Measurements from ENCODE around the gene TMEFF1.

The TMEFF1 gene

DNA sequence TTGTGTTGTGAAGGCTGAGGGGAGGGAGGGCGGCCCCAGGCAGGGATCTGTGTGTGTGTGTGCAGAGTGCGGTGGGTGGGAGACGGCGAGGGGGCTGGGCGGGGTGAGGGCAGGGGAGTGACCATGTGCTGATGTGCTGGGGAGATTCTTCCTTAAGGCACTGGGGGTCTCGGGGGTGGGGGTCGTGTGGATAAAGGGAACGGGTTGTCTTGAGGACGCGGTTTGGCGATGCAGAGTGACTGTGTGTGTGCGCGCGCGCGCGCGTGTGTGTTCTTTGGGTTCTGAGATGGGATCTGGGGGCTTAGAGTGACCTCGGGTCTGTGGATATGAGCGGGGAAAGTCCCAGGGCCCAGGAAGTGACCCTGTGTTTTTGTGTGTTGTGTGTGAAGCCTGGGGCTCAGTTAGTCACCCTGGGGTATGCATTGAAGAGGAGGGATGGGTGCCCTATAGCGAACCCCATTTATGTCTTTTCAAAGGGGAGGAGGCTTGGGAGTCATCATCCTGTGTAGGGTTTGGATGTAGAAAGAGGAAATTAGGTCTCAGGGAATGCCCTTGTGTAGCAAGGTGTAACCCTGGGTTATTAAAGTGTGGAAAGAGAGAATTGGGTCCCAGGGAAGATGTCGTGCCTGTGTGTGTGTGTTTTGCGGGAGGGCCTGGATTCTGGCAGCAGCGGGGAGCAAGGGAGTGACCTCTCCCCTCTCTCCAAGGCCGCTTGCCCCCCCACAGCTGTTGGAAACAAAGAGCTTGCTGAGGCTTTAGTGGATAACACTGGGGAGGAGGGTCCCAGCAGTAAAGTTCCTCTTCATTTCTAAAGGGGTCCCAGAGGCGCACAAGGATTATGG, 1.4 kb downstream of the TMEFF1 start:
- H3K27me3 ChIP-seq (replicated peaks; ENCODE audit: control insufficient read depth, insufficient read depth, low read length): peaks cover 3% of the 10 kb centered on the region
- no peak for DNase-seq (ENCODE audit: extremely low read depth, insufficient read length)
- H3K4me3 ChIP-seq (replicated peaks; ENCODE audit: low read depth, low read length): no peak overlapping the region; the same call in 1 of the 2 replicates
- TF ChIP-seq, protein P1, sequence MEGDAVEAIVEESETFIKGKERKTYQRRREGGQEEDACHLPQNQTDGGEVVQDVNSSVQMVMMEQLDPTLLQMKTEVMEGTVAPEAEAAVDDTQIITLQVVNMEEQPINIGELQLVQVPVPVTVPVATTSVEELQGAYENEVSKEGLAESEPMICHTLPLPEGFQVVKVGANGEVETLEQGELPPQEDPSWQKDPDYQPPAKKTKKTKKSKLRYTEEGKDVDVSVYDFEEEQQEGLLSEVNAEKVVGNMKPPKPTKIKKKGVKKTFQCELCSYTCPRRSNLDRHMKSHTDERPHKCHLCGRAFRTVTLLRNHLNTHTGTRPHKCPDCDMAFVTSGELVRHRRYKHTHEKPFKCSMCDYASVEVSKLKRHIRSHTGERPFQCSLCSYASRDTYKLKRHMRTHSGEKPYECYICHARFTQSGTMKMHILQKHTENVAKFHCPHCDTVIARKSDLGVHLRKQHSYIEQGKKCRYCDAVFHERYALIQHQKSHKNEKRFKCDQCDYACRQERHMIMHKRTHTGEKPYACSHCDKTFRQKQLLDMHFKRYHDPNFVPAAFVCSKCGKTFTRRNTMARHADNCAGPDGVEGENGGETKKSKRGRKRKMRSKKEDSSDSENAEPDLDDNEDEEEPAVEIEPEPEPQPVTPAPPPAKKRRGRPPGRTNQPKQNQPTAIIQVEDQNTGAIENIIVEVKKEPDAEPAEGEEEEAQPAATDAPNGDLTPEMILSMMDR (IDR thresholded peaks at IDR 0.05; ENCODE audit: insufficient read depth, low read length, poor library complexity, severe bottlenecking): no peak
- H3K36me3 ChIP-seq (ENCODE audit: control insufficient read depth, insufficient read depth, low read length): no peaks in the 10 kb centered on the region

DNA sequence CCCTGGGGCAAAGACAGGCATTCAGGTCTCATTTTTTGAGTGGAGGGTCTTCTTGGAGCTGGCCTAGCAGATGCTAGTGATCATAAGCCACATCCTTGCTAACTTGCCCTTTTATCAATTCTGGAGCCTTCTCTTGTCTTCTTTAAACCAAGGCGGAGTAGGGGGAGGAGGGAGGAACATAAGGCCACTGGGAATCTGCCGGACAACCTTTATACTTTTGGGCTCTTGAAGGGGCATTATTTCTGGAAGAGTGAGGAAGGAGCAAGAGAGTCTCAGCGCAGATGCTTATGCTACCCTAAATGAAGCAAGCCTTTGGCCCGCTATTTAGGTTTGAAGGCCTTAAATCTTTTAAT, 2.0 kb downstream of the TMEFF1 start:
- Histone ChIP-seq H3K36me3 (ENCODE audit: control insufficient read depth, insufficient read depth, low read length) (no peaks in the 10 kb centered on the region), H3K27me3 (replicated peaks; ENCODE audit: control insufficient read depth, insufficient read depth, low read length) (peaks cover 3% of the 10 kb centered on the region), H3K4me3 (replicated peaks; ENCODE audit: low read depth, low read length) (no peak overlapping the region)
- DNase-seq (ENCODE audit: extremely low read depth, insufficient read length): no peak
- TF ChIP-seq, protein P1 (IDR thresholded peaks at IDR 0.05; ENCODE audit: insufficient read depth, low read length, poor library complexity, severe bottlenecking): no peak

DNA sequence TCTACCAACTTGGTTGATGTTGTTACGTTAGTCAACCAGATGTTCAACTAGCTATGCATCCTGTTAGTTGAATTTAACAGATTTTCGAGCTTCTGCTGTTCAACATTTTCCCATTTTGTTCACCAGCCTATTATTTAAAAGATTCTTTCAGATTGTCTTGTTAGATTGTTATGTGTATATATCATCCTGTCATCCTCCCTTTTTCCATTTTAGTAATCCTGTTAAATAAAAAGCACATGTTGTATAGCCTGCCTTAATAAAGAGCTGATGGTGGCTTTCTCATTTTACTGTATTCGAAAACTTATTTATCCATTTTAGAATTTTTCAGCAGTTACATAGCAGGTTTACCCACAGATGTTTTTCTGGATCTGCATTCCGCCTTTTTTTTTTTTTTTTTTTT, 4.3 kb downstream of the TMEFF1 start:
- no peaks in the 10 kb centered on the region for H3K36me3 ChIP-seq (ENCODE audit: control insufficient read depth, insufficient read depth, low read length)
- TF ChIP-seq, protein P1 (IDR thresholded peaks at IDR 0.05; ENCODE audit: insufficient read depth, low read length, poor library complexity, severe bottlenecking): no peak
- DNase-seq (ENCODE audit: extremely low read depth, insufficient read length): no peak
- peaks cover 3% of the 10 kb centered on the region for H3K27me3 ChIP-seq (replicated peaks; ENCODE audit: control insufficient read depth, insufficient read depth, low read length)
- no peak overlapping the region for H3K4me3 ChIP-seq (replicated peaks; ENCODE audit: low read depth, low read length)

DNA sequence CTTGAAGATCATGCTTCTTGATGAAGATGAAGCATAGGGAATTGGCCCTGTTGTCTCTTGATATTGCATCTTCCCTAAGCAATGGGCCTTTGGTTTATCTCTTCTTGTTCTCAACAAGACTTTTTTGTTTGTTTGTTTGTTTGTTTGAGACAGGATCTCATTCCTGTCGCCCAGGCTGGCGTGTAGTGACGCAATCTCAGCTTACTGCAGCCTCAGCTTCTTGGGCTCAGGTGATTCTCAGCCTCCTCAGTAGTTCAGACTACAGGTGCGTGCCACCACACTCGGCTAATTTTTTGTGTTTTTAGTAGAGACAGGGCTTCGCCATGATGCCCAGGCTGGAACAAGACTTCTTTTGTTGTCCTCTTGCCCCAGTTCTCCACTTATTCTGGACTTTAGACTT, 5.2 kb downstream of the TMEFF1 start:
- Histone ChIP-seq H3K36me3 (ENCODE audit: control insufficient read depth, insufficient read depth, low read length) (no peaks in the 10 kb centered on the region), H3K27me3 (replicated peaks; ENCODE audit: control insufficient read depth, insufficient read depth, low read length) (no peaks in the 10 kb centered on the region; the same call in 1 of the 2 replicates), H3K4me3 (replicated peaks; ENCODE audit: low read depth, low read length) (no peak overlapping the region)
- DNase-seq (ENCODE audit: extremely low read depth, insufficient read length): no peak
- TF ChIP-seq, protein P1 (IDR thresholded peaks at IDR 0.05; ENCODE audit: insufficient read depth, low read length, poor library complexity, severe bottlenecking): no peak

DNA sequence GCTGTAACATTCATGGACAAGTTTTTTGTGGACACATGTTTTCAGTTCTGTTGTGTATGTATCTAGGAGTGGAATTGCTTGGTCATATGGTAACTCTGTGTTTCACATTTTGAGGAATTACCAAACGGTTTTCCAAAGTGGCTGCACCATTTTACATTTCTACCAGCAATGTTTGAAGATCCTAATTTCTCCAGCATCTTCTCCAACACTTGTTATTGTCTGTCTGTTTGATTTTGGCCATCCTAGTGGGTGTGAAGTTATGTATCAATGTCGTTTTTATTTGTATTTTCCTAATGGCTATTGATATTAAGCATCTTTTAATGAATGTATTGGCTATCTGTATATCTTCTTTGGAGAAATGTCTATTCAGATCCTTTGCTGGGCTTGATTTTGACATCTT, 6.9 kb downstream of the TMEFF1 start:
- Histone ChIP-seq H3K4me3 (replicated peaks; ENCODE audit: low read depth, low read length) (no peak overlapping the region), H3K27me3 (replicated peaks; ENCODE audit: control insufficient read depth, insufficient read depth, low read length) (no peaks in the 10 kb centered on the region; the same call in 1 of the 2 replicates), H3K36me3 (ENCODE audit: control insufficient read depth, insufficient read depth, low read length) (no peaks in the 10 kb centered on the region)
- DNase-seq (ENCODE audit: extremely low read depth, insufficient read length): no peak
- TF ChIP-seq, protein P1 (IDR thresholded peaks at IDR 0.05; ENCODE audit: insufficient read depth, low read length, poor library complexity, severe bottlenecking): no peak
